ENCODE measurements around the gene ZIC2.
"Not testable (repeated sequence)": the region's sequence is repeated elsewhere in the genome, so short reads cannot be mapped to it uniquely, and the experiment has no call there.

ZIC2 gene

GRCh38 chr13:99981735-99982035, at the start of gene ZIC2:
Gene ZIC2, plus strand, starts transcription at chr13:99981784. Its CDS starts 281 bp downstream, at chr13:99982065.
- no peak for DNase-seq

- no peak for DNase-seq
Observed at GRCh38 chr13:99932912-99933311, 48.7 kb upstream of the ZIC2 start.

DNA sequence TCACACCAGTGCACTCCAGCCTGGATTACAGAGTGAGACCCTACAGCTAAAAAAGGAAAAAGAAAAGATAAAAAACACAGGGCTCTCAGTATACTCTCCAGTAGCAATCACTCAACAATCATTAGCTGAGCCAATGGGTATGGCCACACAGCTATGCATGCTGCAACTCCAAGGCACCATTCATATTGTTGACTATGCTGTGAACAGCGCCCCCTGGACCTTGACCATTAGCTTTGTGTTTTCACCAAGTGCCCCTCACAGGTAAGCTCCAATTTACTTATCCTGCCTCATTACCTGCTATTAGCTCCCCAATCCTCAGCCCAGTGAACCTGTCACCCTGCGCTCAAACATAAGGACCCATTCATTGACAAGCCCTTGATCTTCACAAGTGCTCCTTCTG, 45.8 kb upstream of the ZIC2 start:
- no peak for DNase-seq

GRCh38 chr13:99938635-99939034, 42.9 kb upstream of the ZIC2 start:
- no peak for DNase-seq

GRCh38 chr13:99941086-99941485, 40.5 kb upstream of the ZIC2 start:
- no peak for DNase-seq

GRCh38 chr13:99941911-99942310, 39.7 kb upstream of the ZIC2 start:
- no peak for DNase-seq

DNA sequence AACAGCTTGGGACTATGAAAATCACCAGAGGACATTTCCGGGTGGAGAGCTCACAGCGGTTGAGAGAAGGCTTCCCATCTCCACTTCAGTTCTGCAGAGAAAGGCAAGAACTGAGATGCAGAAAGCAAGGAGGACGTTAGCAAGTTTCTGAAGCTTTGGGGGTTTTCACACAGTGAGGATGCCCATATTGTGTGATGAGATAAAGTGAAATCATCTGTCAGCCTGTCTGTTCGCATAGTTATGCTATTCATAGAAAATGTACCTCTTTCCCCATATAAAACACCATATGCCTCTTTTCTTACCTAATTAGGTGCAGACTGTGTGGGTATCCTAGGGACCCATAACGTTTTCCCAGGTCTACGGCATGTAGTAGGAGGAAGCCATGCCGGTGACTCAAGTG, 37.5 kb upstream of the ZIC2 start:
- no peak for DNase-seq

GRCh38 chr13:99944606-99945005, 37.0 kb upstream of the ZIC2 start:
- no peak for DNase-seq

- not testable (repeated sequence) for DNase-seq
Observed at GRCh38 chr13:99945515-99945914, 36.1 kb upstream of the ZIC2 start.

DNA sequence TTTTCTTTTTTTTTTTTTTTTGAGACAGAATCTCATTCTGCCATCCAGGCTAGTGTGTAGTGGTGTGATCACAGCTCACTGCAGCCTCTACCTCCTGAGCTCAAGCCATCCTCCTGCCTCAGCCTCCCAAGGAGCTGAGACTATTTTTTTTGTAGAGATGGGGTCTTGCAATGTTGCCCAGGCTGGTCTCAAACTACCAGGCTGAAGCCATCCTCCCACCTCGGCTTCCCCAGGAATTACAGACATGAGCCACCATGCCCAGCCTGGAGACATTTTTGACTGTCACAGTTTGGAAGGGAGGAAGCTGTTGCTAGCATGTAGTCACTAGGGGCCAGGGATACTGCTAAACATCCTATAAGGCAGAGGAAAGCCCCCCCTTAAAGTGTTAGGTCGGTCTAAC, 33.9 kb upstream of the ZIC2 start:
- no peak for DNase-seq

DNA sequence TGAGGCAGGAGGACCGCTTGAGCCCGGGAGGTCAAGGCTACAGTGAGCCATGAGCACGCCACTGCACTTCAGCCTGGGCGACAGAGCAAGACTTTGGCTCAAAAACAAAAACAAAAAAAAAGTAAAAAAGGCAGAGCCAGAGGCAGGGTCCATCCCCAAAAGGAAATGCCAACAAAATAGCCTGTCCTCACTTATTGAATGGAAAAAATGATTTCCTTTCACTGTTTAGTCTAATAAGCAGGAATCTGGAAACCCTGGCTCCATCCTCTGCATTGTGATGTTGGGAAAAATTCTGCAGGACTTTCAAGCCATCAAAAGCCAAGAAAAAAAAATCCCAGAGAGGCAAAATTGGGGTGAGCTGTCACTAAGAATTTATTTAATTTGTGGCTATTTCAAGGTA, 33.2 kb upstream of the ZIC2 start:
- no peak for DNase-seq

GRCh38 chr13:99948907-99949678, 32.5 kb upstream of the ZIC2 start:
- DNase-seq = no peak

DNA sequence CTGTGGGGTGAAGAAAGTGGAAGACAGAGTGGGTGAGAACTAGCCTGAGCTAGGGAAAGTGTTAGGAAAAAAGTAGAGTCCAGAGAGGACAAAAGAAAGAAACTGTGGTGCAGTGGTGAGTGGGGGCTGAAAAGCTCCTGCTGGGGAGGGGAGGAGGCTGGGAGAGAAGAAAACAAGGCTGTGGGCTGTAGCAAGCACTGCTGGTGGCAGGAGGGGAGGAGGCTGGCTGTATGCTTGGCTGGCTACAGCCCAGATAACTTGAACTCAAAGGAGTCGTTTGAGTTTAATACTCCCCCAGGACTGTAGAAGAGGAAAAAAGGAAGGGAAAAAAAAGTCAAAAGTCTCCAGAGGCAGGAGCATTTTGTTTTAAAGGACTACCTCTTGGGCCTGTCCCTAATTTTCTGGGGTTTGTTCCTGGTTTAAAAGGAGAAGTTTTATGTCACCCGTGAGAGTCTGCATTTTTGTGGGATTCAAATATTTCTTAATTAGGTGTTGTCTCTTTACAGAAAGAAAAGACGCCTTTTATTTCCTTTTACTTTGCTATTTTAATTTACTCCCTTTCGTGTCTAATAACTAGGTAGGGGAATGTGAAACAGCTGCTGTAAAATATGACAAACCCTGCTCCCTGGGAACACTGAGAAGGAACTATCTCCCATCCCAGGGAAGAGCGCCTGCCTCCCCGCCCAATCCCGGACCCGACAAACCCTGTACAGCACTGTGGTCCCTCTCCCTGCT, 31.7 kb upstream of the ZIC2 start:
- DNase-seq = no peak

GRCh38 chr13:99951666-99952065, 29.9 kb upstream of the ZIC2 start:
- not testable (repeated sequence) for DNase-seq

- DNase-seq = no peak
Observed at GRCh38 chr13:99953138-99953755, 28.3 kb upstream of the ZIC2 start.

DNA sequence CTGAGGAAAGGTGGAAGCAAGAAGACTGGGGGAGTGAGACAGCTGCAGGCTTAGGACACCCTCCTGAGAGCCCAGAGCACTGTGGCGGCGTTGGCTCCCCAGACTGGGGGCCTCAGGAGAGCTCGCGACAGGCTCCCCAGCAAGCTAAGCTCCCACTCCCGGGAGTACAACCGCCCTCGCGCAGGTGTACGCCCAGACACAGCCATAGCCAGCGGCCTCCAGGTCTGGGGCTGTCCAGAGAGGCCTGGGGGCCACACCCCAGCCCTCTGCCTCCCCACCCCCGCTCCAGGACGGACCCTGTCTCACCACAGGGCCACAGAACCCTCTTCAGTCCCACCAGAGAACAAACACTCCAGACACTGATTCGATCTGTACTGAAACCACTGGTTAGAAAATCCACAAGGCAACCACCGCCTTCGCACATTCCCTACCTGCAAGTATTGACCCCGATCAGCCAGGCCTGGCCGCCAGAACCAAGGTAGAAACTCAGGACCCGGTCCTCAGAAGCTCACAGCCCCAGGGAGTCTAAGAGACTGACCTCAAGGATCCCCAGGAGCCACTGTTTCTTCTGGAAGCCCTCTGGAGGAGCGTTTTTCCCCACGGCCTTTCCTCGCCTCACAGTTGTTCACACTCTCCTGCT, 26.4 kb upstream of the ZIC2 start:
- DNase-seq = no peak

DNA sequence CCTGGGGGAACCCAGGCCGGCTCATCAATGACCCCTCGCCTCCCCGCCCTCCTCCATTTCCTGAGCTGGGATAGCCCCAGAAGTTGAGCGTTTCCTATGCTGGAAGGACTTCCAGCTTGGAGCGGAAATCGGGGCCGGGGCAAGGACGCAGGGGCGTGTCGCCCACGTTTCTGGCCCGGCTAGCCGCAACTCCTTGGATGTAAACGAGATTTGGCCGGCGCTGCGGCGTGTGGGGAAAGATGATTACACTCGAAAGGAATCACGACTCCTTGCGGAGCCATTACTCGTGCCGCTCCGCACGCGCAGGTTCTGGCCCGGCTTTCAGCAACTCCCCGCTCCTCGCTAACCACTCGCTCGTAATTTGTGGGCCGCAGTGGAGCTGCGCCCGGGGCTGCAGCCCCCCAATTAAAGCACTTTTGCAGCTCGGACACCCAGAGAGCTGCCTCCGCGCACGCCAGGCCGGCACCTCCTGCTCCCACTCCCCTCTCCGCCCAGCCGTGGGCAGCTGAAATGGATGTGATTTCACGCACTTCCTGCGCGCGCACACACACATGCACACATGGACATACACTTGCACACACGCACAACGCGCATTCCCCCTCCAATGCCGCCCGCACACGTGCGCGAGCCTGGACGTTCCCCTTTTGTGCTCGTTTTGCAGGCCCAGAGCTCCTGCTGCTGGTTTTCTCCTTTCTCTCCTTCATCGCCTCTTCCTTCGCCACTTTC, 25.7 kb upstream of the ZIC2 start:
- DNase-seq = no peak

DNA sequence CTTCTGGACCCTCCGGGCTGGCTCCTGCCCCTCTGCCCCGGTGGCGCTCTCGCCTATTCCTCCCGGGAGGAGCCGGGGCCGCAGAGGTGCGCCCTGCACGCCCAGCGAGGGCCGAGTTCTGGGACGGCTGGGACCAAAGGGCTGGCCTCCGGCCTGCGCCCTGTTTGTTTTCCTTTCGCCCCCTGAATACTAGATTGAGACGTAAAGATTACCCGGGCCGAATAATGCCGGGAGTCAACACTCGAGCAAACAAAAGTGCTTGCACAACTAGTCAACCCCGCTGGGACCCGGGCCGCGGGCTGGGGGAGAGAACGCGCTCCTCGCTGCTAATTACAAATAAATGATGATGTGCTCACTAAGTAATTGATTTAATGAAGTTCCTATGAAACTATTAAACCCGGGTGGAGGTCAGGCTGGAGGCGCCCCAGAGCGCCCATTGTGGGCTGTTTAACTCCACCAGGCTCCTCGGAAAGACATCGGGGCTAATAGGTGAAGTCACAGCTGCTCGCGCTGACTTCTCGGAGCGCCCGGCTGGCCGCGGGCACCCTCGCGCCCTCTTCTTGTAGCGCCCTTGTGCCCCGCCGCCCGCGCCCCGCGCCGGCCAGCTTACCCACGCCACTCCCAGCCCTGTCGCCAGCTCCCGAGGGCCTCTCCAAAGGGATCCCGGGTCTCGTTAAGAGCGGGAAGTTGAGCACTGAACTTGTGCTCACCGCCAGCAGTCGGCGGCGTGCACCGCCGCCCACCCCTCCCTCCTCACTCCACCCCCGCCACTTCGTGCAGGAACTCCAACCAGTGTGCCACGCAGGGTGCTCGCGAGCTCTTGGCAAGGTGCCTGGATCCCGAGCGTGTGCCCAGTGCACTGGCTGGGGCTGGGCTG, 24.9 kb upstream of the ZIC2 start:
- DNase-seq = no peak

- no peak for DNase-seq
Observed at GRCh38 chr13:99958406-99959126, 23.0 kb upstream of the ZIC2 start.

- no peak for DNase-seq
Observed at GRCh38 chr13:99959127-99959539, 22.5 kb upstream of the ZIC2 start.

DNA sequence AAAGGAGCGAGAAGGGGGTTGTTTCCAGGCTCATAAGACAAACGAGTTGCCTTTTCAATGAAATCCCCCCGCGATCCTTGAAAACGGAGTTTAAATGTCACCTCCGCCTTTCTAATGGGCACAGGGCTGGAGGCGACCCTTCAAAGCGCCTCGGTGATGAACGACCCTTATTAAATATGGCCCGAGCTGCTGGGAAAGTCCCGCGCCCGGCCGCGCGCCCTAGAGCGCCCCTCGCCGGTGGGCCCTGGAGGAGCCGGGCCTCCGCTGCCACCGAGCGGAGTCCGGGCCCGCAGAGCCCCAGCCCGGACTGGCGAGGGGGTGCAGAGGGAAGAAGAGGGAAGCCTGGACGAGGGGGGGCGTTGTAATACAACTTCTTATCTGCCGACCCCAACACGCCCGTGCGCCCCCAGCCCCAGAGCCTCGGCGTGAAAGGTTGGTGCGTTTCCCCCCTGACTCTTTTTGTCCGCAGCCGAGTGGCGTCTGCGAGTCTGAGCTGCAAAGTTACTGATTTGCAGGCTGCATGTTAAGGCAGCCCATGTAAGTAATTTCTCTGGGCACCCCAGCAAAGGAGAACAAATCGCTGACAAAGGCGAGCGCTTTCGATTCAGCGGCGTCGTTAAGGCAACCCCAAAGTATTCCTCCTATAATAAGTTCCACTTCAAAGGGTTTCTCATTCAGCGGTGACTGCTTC, 21.9 kb upstream of the ZIC2 start:
- no peak for DNase-seq

All from CD4-positive, alpha-beta T cell treated with Interleukin-17A for 1 hour (primary cell).